Measurements from ENCODE around the gene USP17L11.
"Not testable (repeated sequence)": the region's sequence is repeated elsewhere in the genome, so short reads cannot be mapped to it uniquely, and the experiment has no call there.

USP17L11 gene

DNA sequence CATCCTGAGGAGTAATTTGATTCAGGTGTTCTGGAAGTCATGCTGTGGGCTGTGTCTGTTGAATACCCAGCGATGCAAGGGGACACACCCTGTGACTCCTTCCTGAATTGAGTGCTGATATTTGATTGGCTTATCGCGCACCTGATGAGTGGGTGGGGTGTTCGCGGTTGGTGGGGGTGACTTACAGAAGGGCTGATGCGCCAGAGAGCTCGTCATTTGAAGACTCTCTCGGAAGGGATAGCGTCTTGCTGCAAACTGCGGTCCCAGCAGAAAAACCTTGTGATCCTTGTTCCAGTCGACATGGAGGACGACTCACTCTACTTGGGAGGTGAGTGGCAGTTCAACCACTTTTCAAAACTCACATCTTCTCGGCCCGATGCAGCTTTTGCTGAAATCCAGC is at the start of gene USP17L11:
USP17L11 (plus strand) TSS at position 301 of the 400 bp plus-strand sequence; CDS start at position 301, 0 bp downstream.
- not testable (repeated sequence) for DNase-seq

GRCh38 chr4:9165990-9166389 is 49.2 kb upstream of the USP17L11 start:
- DNase-seq: not testable (repeated sequence)

DNA sequence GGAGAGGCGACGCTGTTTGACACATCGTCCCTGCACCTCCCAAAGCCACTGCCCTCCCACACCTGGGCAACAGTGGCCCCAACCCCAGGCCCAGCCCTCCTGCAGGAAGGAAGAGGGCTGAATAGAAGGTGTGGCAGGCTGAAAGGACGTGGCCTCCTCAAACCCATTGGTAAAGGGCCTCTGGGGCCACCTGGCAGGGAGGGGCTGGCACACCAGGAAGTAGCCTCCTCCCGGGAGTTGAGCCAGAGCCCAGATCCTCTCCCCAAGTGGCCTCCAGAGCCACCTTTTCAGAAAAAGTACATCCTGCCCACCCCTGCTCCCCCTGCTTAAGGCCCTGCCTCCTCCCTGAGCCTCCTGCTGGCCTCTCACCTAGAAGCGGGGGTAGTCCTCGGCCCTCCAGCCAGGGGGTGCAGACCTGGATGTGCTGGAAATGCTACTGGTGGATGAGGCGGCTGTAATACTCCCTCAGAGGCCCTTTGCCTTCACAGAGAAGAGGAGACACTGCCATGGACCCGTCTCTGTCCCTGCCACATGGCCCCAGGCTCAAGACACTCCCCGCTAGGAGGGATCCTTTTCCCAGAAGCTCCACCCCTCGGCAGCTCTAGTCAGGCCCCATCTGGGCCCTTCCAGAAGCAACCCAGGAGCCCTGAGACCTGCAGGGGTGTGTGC is 45.3 kb upstream of the USP17L11 start, which contains the start of gene FAM90A26:
FAM90A26 (plus strand) TSS at position 619 of the 669 bp plus-strand sequence. CDS start 2,764 bp downstream, outside the sequence.
- not testable (repeated sequence) for DNase-seq

DNA sequence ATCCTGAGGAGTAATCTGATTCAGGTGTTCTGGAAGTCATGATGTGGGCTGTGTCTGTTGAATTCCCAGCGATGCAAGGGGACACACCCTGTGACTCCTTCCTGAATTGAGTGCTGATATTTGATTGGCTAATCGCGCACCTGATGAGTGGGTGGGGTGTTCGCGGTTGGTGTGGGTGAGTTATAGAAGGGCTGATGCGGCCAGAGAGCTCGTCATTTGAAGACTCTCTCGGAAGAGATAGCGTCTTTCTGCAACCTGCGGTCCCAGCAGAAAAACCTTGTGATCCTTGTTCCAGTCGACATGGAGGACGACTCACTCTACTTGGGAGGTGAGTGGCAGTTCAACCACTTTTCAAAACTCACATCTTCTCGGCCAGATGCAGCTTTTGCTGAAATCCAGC is 4.8 kb upstream of the USP17L11 start, which contains the start of gene USP17L10:
USP17L10 (plus strand) TSS at position 301 of the 400 bp plus-strand sequence; CDS start at position 301, 0 bp downstream.
- not testable (repeated sequence) for DNase-seq

DNA sequence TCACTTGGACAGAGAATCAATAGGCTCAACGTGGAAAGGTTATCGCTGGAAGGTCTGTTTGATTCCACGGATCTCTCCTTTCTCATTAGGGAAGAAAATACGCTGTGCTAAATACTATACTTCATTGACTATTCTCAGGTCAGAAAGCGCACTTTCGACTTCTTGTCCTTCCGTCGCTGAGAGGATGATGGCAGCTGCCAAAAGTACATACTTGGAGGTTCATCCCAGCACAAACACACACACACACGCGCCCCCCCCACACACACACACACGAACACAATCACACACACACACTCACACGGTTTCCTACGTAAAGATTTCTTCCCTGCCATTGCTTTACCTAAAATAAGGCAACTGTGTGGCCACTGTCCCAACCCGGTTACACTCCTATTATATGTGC is 504 bp upstream of the USP17L11 start:
- not testable (repeated sequence) for DNase-seq

- not testable (repeated sequence) for DNase-seq
Measured at GRCh38 chr4:9219852-9220251, 4.6 kb downstream of the USP17L11 start, which contains the start of gene USP17L12. Gene USP17L12, plus strand, starts transcription at chr4:9220152. Its CDS starts 0 bp downstream, at chr4:9220152.

GRCh38 chr4:9224596-9224995 is 9.4 kb downstream of the USP17L11 start, which contains the start of gene USP17L13:
Gene USP17L13, plus strand, starts transcription at chr4:9224896. Its CDS starts 0 bp downstream, at chr4:9224896.
- DNase-seq: not testable (repeated sequence)

GRCh38 chr4:9230249-9230648 is 15.0 kb downstream of the USP17L11 start:
- not testable (repeated sequence) for DNase-seq

DNA sequence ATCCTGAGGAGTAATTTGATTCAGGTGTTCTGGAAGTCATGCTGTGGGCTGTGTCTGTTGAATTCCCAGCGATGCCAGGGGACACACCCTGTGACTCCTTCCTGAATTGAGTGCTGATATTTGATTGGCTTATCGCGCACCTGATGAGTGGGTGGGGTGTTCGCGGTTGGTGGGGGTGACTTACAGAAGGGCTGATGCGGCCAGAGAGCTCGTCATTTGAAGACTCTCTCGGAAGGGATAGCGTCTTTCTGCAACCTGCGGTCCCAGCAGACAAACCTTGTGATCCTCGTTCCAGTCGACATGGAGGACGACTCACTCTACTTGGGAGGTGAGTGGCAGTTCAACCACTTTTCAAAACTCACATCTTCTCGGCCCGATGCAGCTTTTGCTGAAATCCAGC is 18.9 kb downstream of the USP17L11 start, which contains the start of gene USP17L15:
USP17L15 (plus strand) TSS at position 301 of the 400 bp plus-strand sequence; CDS start at position 301, 0 bp downstream.
- not testable (repeated sequence) for DNase-seq

- DNase-seq: not testable (repeated sequence)
Measured at GRCh38 chr4:9238461-9238860, 23.3 kb downstream of the USP17L11 start.

DNA sequence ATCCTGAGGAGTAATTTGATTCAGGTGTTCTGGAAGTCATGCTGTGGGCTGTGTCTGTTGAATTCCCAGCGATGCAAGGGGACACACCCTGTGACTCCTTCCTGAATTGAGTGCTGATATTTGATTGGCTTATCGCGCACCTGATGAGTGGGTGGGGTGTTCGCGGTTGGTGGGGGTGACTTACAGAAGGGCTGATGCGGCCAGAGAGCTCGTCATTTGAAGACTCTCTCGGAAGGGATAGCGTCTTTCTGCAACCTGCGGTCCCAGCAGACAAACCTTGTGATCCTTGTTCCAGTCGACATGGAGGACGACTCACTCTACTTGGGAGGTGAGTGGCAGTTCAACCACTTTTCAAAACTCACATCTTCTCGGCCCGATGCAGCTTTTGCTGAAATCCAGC is 28.4 kb downstream of the USP17L11 start, which contains the start of gene USP17L17:
USP17L17 (plus strand) TSS at position 301 of the 400 bp plus-strand sequence; CDS start at position 301, 0 bp downstream.
- not testable (repeated sequence) for DNase-seq

DNA sequence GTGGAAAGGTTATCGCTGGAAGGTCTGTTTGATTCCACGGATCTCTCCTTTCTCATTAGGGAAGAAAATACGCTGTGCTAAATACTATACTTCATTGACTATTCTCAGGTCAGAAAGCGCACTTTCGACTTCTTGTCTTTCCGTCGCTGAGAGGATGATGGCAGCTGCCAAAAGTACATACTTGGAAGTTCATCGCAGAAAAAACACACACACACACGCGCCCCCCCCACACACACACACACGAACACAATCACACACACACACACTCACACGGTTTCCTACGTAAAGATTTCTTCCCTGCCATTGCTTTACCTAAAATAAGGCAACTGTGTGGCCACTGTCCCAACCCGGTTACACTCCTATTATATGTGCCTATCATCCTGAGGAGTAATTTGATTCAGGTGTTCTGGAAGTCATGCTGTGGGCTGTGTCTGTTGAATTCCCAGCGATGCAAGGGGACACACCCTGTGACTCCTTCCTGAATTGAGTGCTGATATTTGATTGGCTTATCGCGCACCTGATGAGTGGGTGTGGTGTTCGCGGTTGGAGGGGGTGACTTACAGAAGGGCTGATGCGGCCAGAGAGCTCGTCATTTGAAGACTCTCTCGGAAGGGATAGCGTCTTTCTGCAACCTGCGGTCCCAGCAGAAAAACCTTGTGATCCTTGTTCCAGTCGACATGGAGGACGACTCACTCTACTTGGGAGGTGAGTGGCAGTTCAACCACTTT is 32.9 kb downstream of the USP17L11 start, which contains the start of gene USP17L18:
USP17L18 (plus strand) TSS at position 678 of the 728 bp plus-strand sequence; CDS start at position 678, 0 bp downstream.
- DNase-seq: not testable (repeated sequence)

GRCh38 chr4:9253078-9253477 is 37.9 kb downstream of the USP17L11 start, which contains the start of gene USP17L19:
Gene USP17L19, plus strand, starts transcription at chr4:9253378. Its CDS starts 0 bp downstream, at chr4:9253378.
- not testable (repeated sequence) for DNase-seq

GRCh38 chr4:9257824-9258223 is 42.6 kb downstream of the USP17L11 start, which contains the start of gene USP17L20:
Gene USP17L20, plus strand, starts transcription at chr4:9258124. Its CDS starts 0 bp downstream, at chr4:9258124.
- DNase-seq: not testable (repeated sequence)

DNA sequence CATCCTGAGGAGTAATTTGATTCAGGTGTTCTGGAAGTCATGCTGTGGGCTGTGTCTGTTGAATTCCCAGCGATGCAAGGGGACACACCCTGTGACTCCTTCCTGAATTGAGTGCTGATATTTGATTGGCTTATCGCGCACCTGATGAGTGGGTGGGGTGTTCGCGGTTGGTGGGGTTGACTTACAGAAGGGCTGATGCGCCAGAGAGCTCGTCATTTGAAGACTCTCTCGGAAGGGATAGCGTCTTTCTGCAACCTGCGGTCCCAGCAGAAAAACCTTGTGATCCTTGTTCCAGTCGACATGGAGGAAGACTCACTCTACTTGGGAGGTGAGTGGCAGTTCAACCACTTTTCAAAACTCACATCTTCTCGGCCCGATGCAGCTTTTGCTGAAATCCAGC is 47.4 kb downstream of the USP17L11 start, which contains the start of gene USP17L21:
USP17L21 (plus strand) TSS at position 301 of the 400 bp plus-strand sequence; CDS start at position 301, 0 bp downstream.
- DNase-seq: not testable (repeated sequence)

Data from NCI-H510A treated with DMSO at 0.1 percent for 48 hours (cell line).